NCI-H2227 (cell line): Measurements from ENCODE around the gene SOX8.

ENCODE experiments used
- DNase-seq: peaks from one replicate; lab custom pipeline; 2025; ENCODE audit not compliant: unreplicated experiment; lab: John Stamatoyannopoulos, UW

The SOX8 gene

DNA sequence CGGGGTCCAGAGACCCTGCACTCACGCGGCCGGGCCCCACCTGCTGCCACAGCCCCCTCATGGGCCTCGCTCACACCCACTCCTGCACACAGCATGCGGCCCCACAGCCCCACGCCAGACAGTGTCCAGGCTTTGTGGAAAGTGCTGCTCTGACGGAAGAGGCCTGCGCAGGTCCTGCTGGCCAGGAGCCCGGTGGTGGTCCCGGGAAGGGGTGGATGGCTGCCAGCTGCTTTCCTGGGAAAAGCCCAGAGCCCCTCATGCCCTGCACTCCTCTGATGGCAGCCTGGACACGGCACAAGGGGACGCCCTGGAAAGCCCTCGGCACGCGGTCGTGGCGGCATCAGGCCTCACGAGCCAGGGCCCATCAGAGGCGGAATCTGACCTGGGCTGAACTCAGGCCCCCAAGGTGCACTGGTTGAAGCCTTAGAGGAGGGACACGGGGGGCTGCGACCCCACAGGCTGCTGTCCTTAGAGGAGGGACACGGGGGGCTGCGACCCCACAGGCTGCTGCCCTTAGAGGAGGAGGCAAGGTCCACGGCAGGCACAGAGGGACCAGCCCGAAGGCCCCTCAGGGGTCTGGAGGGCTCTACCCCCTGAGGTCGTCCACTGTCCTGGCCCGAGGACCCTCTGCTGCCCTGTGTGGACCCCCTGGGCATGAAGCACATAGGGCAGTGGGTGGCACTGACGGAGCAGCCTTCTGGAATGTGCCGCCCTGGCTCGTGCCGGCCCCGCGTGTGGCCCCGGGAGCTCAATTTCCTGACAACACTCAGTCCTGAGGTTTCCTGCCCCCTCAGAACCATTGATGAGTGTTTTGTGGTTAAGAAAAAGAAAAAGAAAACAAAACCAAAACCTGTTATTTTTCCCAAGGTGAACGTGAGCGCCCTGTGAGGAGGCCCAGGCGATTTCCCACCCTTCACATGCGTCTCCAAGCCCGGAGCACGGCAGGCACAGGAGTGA, 22.1 kb downstream of the SOX8 start:
- DNase-seq, result no peak

DNA sequence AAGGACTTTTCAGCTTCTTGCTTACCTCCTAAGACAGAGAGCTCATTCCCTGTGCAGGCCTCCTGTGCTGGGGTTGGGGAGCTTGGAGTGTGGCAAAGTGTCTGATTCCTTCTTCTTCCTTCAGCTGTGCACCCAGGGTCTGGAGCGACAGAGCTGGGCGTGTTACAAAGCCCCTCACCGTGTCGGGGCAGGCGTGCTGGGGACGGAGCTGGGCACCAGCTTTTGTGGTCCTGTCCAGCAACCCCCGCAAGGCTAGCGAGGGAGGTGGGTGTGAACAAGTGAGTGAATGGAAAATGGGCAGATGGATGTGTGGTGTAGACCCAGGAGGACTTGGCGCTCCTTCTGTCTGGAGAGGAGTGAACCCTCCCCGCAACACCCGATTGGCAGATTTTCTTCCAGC, 23.7 kb downstream of the SOX8 start:
- DNase-seq, result no peak

DNA sequence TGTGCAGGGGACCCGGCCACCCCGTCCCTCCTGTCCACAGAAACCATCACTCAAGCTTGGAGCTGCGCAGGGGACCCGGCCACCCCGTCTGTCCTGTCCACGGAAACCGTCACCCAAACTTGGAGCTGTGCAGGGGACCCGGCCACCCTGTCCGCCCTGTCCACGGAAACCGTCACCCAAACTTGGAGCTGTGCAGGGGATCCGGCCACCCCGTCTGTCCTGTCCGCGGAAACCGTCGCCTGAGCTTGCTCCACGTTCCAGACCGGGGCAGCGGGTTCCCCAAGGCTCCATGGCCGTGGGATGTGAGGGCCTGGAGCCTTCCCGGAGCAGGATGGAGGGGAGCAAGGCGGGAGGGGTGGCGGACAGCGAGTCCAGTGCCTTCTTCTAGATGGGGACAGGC, 25.2 kb downstream of the SOX8 start:
- DNase-seq, result no peak

GRCh38 chr16:1007284-1007850, 25.8 kb downstream of the SOX8 start:
- no peak for DNase-seq

- DNase-seq, result no peak
Observed at GRCh38 chr16:1008085-1008484, 26.5 kb downstream of the SOX8 start.

DNA sequence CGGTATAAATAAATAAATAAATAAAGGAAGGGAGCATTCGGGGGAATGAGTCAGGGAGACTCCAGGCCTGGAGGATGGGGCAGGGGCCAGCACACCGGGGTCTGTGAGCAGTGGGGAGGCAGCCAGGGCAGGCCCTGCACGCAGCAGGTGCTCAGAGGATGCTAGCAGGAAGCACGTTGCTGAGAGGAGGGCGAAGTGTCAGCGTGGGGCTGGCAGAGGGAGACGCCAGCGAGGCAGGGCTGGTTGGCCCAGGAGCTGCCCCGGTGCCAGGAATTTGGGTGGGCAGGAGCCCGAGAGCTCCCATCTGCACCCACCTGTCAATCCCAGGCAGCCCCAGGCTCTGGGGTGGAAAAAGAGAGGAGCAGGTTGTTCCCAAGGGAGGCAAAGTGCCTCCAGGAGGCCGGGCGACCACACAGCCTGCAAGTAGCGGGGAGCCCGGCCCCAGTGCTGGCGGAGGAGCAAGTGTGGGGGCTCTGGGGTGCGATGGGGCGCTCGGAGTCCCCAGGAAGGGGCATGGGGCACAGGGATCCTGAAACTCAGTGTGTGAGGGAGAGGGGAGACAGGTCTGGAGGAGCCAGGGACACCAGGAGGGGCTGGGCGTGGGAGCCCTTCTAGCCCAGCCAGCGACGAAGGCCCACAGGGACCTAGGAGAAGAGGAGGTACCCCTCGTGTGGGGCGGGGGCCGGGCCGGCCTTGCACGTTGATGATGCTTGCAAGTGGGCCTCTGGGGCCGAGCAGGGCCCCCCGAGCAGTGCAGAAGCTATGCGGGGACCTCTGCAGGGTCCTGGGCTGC, 28.0 kb downstream of the SOX8 start:
- DNase-seq, result no peak

DNA sequence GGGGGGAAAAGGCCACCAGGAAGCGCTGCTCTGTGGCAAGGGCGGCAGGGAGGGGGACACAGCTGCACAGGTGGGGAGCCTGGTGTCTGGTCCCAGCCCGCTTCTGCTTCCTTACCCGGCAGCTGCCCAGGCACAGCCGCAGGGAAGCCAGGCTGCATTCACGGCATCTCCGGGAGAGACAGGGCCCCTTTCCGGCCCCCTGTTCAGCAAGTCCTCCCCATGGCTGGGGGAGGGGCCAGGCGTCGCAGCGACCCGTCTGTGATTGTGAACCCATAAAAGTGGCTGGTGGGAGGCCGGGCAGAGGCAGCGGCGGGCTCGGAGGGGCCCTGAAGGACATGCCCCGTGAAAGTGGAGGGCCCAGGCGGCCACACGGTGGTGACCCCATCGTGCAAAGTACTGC, 28.7 kb downstream of the SOX8 start:
- DNase-seq, result no peak

GRCh38 chr16:1010815-1011214, 29.2 kb downstream of the SOX8 start:
- DNase-seq, result no peak

DNA sequence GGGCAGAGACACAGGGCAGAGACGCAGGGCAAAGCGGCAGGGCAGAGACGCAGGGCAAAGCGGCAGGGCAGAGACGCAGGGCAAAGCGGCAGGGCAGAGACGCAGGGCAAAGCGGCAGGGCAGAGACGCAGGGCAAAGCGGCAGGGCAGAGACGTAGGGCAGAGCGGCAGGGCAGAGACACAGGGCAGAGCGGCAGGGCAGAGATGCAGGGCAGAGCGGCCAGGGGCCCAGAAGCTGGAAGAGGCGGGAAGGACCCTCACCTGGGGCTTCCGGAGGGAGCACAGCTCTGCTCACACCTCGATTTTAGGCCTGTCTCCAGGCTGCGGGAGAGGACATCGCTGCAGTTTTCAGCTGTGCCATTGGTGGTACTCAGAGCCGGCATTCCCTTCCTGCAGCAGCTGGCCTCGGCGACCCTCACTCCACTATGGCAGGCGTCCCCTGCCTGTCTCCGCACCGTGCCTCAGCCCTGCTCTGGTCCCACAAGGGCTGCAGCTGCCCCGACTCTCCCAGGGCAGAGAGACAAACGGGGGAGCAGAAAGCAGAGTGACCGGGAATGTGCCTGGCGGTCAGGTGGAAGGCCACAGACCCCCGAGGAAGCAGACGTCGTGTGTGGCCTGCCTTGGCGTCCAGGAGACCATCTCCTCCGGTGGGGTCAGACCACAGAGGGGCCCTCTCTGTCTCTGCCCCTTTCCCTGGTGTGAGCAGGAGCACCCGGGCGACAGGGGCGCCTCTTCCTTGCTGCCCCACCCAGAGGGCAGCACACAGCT, 29.9 kb downstream of the SOX8 start:
- DNase-seq, result no peak

- DNase-seq, result no peak
Observed at GRCh38 chr16:1012135-1012534, 30.6 kb downstream of the SOX8 start.

DNA sequence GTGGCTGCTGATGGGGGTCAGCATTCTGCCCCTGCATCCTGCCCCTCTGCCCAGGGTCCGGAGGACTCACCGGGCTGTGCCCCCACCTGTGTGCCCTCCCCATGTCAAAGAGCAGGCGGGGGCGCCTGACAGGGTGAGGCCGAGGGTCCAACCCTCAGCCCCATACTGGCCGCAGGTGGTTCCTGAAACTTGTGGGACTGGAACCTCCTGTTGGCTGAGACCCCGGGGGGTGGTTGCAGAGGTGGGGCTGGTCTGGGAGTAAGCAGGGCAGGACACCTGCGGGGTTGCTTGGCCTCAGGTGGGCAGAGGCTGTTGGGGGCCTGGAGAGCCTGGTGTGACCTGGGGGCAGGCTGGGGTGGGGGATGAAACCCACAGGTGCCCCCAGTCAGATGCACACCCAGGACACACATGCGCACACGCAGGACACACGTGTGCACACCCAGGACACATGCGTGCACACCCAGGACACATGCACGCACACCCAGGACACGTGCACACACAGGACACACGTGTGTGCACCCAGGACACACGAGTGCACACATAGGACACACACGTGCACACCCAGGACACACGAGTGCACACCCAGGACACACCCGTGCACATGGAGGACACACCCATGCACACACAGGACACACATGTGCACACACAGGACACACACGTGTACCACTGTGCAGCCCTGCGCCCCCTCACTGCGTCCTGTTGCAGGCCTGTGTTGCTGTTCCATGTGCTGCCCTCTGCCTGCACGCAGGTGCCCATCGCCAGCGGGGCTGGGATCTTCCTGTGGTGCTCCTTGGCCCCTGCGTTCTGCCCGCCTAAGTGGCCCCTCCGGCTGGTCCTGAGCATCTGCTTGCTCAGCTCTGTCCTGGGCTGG, 31.4 kb downstream of the SOX8 start:
- no peak for DNase-seq

DNA sequence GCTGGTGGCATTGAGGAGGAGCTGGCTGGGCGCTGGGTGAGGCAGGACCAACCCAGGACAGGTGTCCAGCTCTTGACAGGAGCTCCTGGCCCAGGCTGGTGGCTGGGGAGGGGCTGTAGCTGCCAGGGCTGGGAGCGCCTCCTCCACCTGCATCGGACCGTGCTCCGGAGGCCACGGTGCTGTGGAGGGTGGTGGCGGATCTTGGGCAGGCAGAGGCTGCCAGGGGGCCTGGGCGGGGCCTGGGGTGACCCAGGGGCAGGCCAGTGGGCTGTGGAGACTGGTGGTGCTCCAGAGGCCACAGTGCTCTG, 32.0 kb downstream of the SOX8 start:
- no peak for DNase-seq

GRCh38 chr16:1014221-1014620, 32.7 kb downstream of the SOX8 start:
- DNase-seq, result no peak

- no peak for DNase-seq
Observed at GRCh38 chr16:1014771-1015495, 33.4 kb downstream of the SOX8 start.

DNA sequence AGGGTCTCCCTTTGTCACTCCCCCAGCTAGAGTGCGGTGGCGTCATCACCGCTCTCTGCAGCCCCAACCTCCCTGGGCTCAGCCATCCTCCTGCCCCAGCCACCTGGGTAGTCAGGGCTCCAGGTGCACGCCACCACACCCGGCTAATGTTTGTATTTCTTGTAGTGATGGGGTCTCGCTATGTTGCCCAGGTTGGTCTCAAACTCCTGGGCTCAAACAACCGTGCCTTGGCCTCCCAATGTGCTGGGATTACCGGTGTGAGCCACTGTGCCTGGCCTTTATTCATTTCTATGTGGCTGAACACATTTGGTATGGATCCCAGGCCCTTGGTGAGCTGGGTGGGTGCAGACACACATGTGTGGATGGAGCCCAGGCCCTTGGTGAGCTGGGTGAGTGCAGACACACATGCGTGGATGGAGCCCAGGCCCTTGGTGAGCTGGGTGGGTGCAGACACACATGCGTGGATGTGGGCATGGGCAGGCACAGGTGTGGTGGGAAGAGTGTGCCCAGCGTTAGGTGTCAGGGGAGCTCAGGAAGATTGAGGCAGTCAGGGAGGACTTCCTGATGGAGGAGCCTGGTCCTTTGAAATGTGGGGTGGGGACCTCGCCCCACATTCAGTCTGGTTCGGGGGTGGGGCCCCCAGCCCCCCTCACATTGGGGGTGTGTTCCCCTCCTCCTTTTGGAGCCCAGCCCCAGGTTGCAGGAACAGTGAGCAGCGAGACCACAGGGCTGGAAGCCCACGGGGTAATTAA, 37.1 kb downstream of the SOX8 start:
- no peak for DNase-seq

GRCh38 chr16:1019231-1020090, 37.9 kb downstream of the SOX8 start:
- peak; percentile 58 for DNase-seq

DNA sequence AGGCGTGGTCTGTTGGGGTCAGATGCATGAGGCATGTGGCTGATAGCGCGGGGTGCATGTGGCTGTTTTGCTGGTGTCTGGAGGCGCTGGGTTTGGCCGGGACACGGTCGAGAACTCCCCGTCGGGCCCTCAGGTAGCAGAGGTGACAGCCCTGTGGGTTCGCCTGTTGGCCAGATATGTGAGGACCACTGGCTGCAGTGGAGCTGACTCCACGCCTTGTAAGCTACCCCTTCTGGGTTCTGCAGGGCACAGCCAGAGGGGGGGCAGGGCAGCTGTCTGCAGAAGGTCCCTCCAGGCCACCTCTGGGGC, 38.5 kb downstream of the SOX8 start:
- DNase-seq, result no peak

DNA sequence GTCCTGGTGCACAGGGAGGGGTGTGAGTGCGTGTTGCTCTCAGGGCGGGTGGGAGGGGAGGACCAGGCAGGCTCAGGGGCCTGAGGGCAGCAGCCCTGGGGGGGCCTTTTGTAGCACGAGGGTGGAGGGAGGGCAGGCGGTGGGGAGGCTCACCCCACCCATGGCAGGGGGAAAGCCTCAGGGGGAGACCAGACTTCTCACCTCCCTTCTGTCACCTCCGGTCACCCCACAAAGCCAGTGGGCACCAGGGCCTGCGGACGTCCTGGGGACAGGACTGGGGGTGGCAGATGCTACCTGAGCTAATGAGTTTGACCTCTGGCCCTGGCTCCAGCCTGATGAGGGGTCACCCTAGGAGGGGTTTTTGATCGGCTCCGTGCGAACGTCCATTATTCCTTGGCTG, 39.0 kb downstream of the SOX8 start:
- no peak for DNase-seq
